ENCODE results near the gene ELAC1.

Gene ELAC1

DNA sequence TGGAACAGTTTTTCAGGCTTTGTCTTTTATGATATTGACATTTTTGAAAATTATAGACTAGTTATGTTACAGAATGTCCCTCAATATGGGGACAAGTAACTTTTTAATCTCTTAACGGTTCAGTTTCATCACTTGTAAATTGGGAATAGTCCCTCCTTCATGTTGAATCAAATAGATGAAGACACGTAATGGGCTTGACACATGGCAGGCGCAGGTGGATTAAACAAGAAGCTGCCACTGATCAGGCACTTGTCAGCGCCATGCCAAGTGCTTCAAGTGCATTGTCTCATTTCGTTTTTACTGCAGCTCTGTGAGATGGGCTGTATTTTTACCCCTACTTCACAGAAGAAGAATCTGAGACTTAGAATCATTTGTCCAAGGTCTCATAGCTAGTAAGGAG, 52.7 kb downstream of the ELAC1 start:
- no peak for DNase-seq (ENCODE audit: low spot score)

DNA sequence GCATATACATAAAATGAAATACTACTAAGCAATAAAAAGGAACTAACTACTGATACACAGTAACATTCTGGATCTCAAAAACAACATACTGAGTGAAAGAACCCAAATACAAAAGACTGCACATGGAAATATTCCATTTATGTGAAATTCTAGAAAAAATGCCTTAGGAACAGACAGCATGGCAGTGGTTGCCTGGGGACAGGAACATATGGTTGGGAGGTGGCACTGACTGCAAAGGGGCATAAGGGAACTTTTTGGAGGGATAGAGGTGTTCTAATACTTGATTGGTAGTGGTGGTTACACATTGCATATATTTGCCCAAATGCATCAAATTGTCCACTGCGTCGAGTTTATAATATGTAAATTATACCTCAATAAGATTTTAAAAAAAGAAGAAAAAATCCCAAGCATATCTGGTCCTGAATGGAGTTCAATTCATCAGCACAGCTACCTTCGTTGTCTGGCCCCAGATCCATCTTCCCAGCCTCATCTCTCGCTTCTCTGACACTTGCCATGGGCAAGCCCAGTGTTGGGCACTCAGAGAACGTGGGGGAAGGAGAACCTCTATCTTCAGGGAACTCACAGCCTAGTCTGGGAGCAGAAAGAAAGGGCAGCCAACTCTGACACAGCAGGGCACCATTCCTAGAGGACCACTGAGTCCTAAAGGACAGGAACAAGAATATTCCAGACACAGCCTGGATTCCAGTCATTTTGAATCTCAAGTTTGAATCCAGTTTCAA, 53.6 kb downstream of the ELAC1 start:
- no peak for DNase-seq (ENCODE audit: low spot score)

DNA sequence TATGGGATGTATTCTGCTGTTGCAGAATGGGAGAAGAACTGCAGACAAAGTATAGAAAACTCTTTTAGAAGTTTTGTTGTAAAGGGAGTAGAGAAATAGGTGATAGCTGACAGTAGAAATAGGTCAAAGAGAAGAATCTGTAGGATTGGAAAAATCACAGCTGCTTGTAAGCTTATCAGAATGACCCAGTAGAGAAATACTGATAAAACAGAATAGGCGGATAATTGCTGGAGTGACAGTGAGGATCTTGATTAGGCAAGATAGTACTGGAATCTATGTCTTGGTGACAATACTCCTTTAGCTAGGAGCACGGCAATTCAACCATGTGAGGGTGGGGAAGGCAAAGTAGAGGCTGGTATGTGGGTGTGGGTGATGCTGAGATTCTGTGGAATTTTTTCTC, 57.7 kb downstream of the ELAC1 start:
- DNase-seq (ENCODE audit: low spot score): peak; percentile 22

DNA sequence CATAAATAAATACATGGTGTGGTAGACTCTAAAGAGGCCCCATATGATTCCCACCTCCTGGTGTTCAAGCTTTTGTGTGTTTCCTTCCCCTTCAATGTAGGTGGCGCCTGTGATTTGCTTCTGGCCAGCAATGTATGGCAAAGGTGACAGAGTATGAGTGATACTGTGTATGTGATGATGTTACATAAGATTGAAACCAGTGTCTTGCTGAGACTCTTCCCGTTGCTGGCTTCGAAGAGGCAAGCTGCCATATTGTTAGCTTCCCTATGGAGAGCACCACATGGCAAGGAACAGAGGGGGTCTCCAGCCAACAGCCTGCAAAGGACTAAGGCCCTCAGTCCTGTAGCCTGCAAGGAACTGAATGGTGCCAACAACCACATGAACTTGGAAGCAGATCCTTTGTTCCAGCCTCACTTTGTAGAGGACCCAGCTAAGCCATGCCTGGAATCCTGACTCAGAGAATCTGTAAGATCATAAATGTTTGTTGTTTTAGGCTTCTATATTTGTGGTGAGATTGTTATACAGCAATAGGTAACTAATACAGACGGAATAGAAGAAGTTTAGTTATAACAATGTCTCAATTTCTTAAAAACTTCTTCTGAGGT, 60.5 kb downstream of the ELAC1 start:
- no peak for DNase-seq (ENCODE audit: low spot score)

DNA sequence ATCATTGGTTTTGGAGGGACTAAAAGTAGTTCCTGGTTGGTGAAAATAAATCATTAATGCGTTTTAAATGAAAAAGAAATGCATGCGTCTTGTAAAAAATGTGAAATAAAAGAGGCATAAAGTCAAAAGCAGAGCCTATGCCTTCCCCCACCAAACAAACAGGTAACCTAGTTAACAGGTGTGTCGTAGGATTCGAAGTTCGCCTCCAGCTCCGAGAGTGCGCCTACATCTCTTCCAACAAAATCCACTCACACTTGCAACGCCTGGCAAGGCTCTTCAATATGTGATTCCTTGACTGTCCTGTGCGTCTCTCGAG, 61.5 kb downstream of the ELAC1 start:
- DNase-seq (ENCODE audit: low spot score): no peak

DNA sequence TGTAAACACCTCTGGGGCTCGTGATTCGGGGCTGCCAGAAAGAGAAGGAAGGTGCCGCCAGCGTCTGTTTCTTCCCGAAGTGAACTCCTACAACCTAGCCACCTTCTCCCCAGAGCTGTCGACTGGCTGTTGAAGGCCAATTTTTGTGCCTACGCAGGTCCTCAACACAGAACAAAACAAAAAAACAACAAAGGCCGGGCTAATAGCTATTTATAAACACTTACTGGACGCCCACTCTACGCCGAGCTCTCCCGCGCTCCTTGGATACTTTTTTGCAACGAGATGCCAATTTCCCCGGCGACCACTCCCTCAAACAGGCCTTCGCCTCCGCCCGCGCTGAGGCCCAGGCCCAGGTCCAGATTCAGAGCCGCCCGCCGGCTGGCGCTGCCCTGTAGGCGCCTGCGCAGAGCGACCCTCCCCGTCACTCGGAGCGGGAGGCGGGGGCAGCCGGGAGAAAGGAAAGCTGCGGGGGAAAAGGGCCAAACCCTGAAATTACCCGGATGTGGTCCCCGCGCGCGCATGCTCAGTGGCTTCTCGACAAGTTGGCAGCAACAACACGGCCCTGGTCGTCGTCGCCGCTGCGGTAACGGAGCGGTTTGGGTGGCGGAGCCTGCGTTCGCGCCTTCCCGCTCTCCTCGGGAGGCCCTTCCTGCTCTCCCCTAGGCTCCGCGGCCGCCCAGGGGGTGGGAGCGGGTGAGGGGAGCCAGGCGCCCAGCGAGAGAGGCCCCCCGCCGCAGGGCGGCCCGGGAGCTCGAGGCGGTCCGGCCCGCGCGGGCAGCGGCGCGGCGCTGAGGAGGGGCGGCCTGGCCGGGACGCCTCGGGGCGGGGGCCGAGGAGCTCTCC, 62.1 kb downstream of the ELAC1 start, which contains the start of gene SMAD4:
SMAD4 (plus strand) TSS at position 520 of the 843 bp plus-strand sequence. CDS start 16,834 bp downstream, outside the sequence.
- DNase-seq (ENCODE audit: low spot score): peak; percentile 96

DNA sequence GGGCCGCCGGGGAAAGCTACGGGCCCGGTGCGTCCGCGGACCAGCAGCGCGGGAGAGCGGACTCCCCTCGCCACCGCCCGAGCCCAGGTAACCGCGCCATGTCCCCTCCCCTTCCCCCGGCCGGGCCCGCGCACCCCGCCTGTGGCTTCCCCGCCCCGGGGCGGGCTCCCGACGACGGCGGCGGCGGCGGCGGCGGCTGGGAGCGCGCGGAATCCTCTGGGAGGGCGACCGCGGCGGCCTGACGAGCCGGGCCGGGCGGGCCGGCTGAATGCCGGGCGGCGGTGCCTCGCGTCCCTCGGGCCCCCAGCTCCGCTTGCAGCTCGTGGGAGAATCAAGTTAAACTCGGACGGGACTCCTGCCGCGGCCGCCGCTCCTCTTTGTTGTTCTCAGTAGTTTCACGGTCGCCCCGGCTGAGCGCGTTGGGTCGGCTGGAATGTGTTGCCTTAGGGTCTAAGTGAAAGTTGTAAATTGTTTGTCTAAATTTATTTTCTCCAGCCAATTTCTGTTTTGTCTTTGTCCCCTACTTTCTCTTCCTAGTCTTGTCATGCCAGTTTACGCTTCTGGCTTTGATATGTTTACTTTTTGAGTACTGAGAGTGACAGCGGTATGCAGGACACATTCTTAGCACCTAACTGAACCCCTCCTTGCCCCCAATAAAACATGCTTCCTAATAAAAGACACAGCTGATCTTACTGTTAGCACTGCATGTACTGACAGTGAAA, 62.9 kb downstream of the ELAC1 start:
- peak; percentile 72 for DNase-seq (ENCODE audit: low spot score)

DNA sequence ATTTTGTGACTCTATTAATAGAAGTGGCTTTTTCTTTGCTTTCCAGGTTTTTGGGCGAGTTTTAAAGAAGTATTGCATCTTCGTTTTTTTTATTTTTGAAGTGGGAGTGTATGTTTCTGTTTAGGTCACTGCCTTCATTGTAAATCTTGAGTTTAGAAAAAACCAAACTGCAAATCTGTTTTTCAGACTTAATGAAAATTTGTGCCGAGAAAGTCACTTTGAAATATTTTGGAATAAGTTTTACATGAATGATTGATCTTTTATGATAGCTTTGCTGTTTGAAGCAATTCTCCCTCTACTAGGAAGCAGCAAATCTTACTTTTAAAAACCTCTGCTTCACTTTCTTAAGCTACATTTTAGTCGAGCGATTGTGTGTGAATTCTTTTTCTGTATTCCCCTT, 64.4 kb downstream of the ELAC1 start:
- no peak for DNase-seq (ENCODE audit: low spot score)

DNA sequence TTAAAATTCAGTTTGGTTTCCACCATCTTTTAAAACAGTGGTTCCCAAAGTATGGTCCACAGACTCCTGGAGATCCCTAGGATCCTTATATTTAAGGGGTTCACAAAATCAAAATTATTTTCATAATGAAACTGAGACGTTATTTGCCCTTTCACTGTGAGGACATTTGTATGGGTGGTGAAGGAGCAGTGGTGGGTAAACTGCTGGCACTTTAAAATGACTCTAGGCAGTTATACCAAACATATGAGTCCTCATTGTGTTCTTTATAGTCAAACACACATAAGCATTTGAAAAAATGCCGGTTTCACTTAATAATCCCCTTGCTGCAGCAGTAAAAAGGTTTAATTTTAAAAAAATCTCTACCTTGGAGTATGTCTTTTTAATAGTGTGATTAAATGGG, 69.4 kb downstream of the ELAC1 start:
- no peak for DNase-seq (ENCODE audit: low spot score)
